Measurements from ENCODE around the gene TPCN2. TPM values are rescaled to one million over a fixed set of nuclear protein-coding genes. Genes with fewer than 3 reads are reported as not detected.
A peak's percentile ranks its signal among the peaks of the same experiment; 100 is the strongest.

The TPCN2 gene
- total and polyA plus RNA-seq, 2 donors from 2014 or later = 12.9 to 22.4 TPM

GRCh38 chr11:69058511-69059270, 10.0 kb downstream of the TPCN2 start:
- intact Hi-C loops (cut with DNase I) = no loop called here
- peak in 4 of 5 donors; percentile 51 to 73 (median 64) for DNase-seq
- H3K27ac ChIP-seq (ENCODE audit: low read depth in 2 of 2, low read length in 2 of 2) = no peak overlapping the region
- H3K36me3 ChIP-seq (ENCODE audit: control insufficient read depth in 2 of 3, insufficient read depth in 3 of 3, low read length in 3 of 3) = peaks cover 0 to 27% (median 14%) of the 10 kb centered on the region in 3 donors
- no peak for FAIRE-seq
- H3K4me3 ChIP-seq (ENCODE audit: low read length in 3 of 3) = no peak overlapping the region
- no peak overlapping the region for H3K9ac ChIP-seq (ENCODE audit: low read length in 3 of 3)
- TF ChIP-seq, protein P1, sequence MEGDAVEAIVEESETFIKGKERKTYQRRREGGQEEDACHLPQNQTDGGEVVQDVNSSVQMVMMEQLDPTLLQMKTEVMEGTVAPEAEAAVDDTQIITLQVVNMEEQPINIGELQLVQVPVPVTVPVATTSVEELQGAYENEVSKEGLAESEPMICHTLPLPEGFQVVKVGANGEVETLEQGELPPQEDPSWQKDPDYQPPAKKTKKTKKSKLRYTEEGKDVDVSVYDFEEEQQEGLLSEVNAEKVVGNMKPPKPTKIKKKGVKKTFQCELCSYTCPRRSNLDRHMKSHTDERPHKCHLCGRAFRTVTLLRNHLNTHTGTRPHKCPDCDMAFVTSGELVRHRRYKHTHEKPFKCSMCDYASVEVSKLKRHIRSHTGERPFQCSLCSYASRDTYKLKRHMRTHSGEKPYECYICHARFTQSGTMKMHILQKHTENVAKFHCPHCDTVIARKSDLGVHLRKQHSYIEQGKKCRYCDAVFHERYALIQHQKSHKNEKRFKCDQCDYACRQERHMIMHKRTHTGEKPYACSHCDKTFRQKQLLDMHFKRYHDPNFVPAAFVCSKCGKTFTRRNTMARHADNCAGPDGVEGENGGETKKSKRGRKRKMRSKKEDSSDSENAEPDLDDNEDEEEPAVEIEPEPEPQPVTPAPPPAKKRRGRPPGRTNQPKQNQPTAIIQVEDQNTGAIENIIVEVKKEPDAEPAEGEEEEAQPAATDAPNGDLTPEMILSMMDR (IDR thresholded peaks at IDR 0.05; ENCODE audit: borderline replicate concordance, extremely low read depth, insufficient read depth) = no peak
- H3K4me1 ChIP-seq (ENCODE audit: control insufficient read depth in 2 of 3, insufficient read depth in 2 of 3, low read depth in 1 of 3, low read length in 3 of 3) = peaks cover 0 to 14% (median 10%) of the 10 kb centered on the region in 3 donors
- H3K27me3 ChIP-seq (ENCODE audit: control insufficient read depth, insufficient read depth, low read length) = no peaks in the 10 kb centered on the region
- no peaks in the 10 kb centered on the region for H3K9me3 ChIP-seq (ENCODE audit: control insufficient read depth in 2 of 3, insufficient read depth in 1 of 3, low read length in 3 of 3)

DNA sequence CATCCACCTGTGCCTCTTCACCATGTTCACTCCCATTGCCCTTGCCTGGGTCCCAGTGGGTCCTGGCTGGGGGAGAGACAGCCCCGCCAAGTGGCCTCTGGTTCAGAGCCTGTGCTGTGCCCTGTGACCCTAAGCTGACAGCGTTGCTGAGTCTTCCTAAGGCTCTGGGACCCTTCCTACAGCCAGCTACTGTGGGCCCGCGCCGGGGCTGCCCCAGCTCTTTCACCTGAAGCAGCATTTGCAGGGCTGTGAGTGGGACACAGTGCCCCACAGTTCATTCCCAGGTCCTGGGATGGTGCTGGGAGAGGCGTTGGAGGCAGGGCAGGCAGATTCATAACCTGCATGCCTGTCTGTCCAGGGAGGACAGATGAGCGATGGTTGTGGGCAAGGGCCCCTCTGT, 10.7 kb downstream of the TPCN2 start:
- Histone ChIP-seq H3K36me3 (ENCODE audit: control insufficient read depth in 2 of 3, insufficient read depth in 3 of 3, low read length in 3 of 3) (peaks cover 0 to 27% (median 14%) of the 10 kb centered on the region in 3 donors), H3K9me3 (ENCODE audit: control insufficient read depth in 2 of 3, insufficient read depth in 1 of 3, low read length in 3 of 3) (no peaks in the 10 kb centered on the region), H3K4me1 (ENCODE audit: control insufficient read depth in 2 of 3, insufficient read depth in 2 of 3, low read depth in 1 of 3, low read length in 3 of 3) (peaks cover 0 to 10% (median 7%) of the 10 kb centered on the region in 3 donors), H3K27me3 (ENCODE audit: control insufficient read depth, insufficient read depth, low read length) (no peaks in the 10 kb centered on the region), H3K4me3 (ENCODE audit: low read length in 3 of 3) (no peak overlapping the region), H3K9ac (ENCODE audit: low read length in 3 of 3) (no peak overlapping the region), H3K27ac (ENCODE audit: low read depth in 2 of 2, low read length in 2 of 2) (no peak overlapping the region)
- DNase-seq = no peak
- intact Hi-C loops (cut with DNase I) = no loop called here
- TF ChIP-seq, protein P1 (IDR thresholded peaks at IDR 0.05; ENCODE audit: borderline replicate concordance, extremely low read depth, insufficient read depth) = no peak
- FAIRE-seq = no peak

- no peak overlapping the region for H3K27ac ChIP-seq (ENCODE audit: low read depth in 2 of 2, low read length in 2 of 2)
- intact Hi-C loops (cut with DNase I) = no loop called here
- no peak overlapping the region for H3K9ac ChIP-seq (ENCODE audit: low read length in 3 of 3)
- DNase-seq = no peak
- FAIRE-seq = no peak
- no peaks in the 10 kb centered on the region for H3K9me3 ChIP-seq (ENCODE audit: control insufficient read depth in 2 of 3, insufficient read depth in 1 of 3, low read length in 3 of 3)
- TF ChIP-seq, protein P1 (IDR thresholded peaks at IDR 0.05; ENCODE audit: borderline replicate concordance, extremely low read depth, insufficient read depth) = no peak
- peaks cover 2 to 5% (median 2%) of the 10 kb centered on the region in 3 donors for H3K4me1 ChIP-seq (ENCODE audit: control insufficient read depth in 2 of 3, insufficient read depth in 2 of 3, low read depth in 1 of 3, low read length in 3 of 3)
- H3K27me3 ChIP-seq (ENCODE audit: control insufficient read depth, insufficient read depth, low read length) = no peaks in the 10 kb centered on the region
- no peak overlapping the region for H3K4me3 ChIP-seq (ENCODE audit: low read length in 3 of 3)
- peaks cover 2 to 30% (median 16%) of the 10 kb centered on the region in 3 donors for H3K36me3 ChIP-seq (ENCODE audit: control insufficient read depth in 2 of 3, insufficient read depth in 3 of 3, low read length in 3 of 3)
Measured at GRCh38 chr11:69059985-69060384, 11.3 kb downstream of the TPCN2 start.
